Measurements from ENCODE around the gene KMT5C.

The KMT5C gene

GRCh38 chr19:55386493-55386971, 46.9 kb downstream of the KMT5C start:
- DNase-seq (ENCODE audit: low read depth), result no peak

- DNase-seq (ENCODE audit: low read depth), result no peak
These were observed 48.2 kb downstream of the KMT5C start for GRCh38 chr19:55387736-55388497.

GRCh38 chr19:55389386-55390317, 50.0 kb downstream of the KMT5C start:
- no peak for DNase-seq (ENCODE audit: low read depth)

DNA sequence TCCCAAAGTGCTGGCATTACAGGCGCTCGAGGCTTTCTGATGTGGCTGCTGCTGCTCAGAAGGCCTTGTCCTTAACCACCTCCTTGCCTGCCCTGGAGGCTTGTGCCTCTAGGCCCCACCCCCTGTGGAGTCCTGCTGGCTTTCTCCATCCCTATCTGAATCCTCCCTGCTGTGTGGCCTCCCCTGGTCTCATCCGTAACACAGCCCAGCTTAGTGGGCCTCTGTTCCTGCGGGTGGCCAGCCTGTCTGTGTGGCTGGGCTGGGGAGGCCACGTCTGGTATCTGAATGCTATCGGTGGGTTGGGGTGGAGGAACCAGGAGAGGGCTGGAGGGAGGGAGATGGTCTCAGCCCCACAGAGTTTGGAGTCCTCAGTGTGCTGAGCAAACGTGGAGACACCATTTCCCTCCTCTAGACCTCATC, 50.8 kb downstream of the KMT5C start:
- DNase-seq (ENCODE audit: low read depth), result no peak

GRCh38 chr19:55391191-55391670, 51.6 kb downstream of the KMT5C start:
- DNase-seq (ENCODE audit: low read depth), result no peak

DNA sequence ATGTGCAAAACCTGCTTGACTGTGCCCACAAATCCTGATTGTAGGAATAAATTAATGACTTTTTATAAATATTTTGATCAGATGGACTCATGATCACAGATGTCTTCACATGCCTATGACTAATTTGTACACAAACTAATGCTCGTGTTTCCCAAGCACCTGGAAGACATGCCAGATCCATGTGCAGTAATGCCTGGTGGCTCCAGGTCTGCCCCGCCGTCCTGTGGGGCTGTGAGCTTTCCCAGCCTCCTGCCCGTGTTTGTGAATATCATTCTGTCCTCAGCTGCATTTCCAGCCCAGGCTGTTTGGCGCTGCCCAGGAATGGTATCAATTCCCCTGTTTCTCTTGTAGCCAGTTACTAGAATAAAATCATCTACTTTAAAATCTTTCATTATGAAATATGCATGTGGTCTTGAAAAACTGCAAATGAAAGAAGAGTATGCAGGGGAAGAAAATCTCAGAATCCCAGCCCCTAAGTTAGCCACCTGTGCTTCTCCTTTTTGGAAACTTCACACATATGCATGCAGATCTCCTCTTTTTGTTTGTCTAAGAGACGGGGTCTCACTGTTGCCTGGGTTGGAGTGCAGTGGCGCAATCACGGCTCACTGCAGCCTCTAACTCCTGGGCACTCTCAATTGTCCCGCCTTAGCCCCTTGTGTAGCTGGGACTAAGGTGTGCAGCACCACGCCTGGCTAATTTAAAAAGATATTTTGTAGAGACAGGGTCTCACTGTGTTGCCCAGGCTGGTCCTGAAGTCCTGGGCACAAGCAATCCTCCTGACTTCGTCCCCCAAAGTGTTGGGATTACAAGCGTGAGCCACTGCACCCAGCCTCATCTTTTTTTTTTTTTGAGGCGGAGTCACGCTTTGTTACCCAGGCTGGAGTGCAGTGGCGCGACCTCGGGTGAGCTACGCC, 52.3 kb downstream of the KMT5C start:
- DNase-seq (ENCODE audit: low read depth), result no peak

DNA sequence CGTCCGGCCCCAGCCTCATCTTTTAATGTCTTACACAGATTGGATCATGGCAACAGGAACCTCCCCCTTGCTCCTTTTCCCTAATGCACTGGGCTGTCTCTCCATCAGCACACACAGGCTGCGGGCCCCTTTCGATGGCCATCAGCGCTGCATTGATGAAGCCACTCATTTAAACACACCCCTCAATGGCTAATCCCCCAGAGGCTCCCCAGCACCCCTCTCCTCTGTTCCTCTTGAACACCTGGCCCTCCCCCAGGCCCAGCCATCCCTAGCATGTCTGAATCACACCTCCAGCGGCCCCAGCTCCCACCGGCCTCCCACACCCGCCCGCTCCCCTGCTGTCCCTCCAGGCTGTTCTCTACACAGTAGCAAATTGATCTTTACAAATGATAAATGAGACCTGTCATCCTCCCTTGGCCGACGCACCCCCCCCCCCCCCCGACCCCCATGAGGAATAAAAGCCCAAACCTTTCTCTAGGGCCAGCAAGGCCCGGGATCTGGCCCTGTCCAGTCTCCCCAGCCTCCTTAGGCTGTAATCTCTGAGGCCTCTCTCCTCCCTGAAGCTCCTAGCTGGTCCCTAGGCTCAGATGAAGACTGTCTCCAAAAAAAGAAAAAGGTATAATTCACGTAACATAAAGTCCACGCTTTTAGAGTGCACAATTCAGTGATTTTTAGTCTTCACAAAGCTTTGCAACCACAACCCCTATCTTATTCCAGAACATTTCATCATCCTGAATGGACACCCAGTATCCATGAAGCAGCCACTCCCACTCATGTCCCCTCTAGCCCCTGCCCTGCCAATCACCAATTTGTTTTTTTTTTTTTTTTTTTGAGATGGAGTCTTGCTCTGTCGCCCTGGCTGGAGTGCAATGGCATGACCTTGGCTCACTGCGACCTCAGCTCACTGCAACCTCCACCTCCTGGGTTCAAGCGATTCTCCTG, 53.4 kb downstream of the KMT5C start:
- no peak for DNase-seq (ENCODE audit: low read depth)

Data from fibroblast of the conjunctiva (primary cell).